Transverse colon (tissue), 4 donors: ENCODE measurements around the gene TP73.

Experiments
- CTCF ChIP-seq, 5 experiments: fragments of 200-600 bp in 3 of 5; fragments of 450-650 bp in 2 of 5; sonication (generic) in 3 of 5; IDR thresholded peaks; 1 replicate in 2 of 5; 2 replicates in 3 of 5; pipeline ENCODE4 v1.5.1; 2016 to 2017; ENCODE audit warnings: antibody characterized with exemption in 5 of 5, inconsistent platforms in 3 of 5, mild to moderate bottlenecking in 2 of 5, moderate library complexity in 1 of 5
- POLR2AphosphoS5 ChIP-seq, 3 donors: sonication (generic); formaldehyde crosslinking; IDR thresholded peaks; one replicate each; pipeline ENCODE4 v1.6.1; 2016; ENCODE audit warnings: antibody characterized with exemption in 3 of 3

- no peak for TF ChIP-seq CTCF (IDR thresholded peaks at IDR 0.05)
- TF ChIP-seq POLR2AphosphoS5 (IDR thresholded peaks at IDR 0.05), result no peak
Observed at GRCh38 chr1:3714814-3715213, 62.5 kb downstream of the TP73 start.
